NCI-H1436 (cell line): ENCODE measurements around the gene DMAC1.

Source experiments
- DNase-seq: peaks from one replicate; lab custom pipeline; 2025; lab: John Stamatoyannopoulos, UW

Gene DMAC1

DNA sequence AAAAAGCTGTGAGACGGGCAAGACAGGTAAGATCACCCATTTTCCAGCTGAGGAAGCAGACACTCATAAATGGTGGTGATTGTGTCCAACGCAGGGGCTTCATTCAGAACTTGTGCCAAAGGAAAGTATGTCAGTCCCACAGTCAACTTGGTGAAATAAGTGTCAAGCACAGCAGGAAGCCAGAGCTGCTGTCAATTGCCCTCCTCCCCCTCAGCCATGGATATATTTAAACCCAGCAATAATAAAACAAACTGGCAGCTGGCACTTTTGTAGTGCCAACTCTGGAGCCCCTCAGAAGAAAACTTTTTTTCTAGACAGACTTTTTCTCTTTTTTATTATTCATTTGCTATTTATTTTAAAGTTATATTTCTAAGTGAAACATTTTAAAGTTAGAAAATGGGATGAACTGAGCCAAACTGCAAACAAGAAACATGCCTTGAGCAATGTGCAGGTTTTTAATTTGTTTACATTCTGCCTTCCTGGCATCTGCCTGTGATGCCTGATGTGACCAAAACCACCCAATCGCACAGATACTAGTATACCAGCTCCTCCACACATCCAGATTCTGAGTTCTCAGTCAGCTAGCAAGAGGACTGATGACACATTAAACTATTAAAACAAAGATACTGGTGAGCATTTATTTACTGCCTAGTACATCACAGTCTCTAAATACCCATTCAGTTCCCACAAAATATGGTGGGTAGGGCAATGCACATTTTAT, 17.0 kb downstream of the DMAC1 start:
- no peak for DNase-seq

DNA sequence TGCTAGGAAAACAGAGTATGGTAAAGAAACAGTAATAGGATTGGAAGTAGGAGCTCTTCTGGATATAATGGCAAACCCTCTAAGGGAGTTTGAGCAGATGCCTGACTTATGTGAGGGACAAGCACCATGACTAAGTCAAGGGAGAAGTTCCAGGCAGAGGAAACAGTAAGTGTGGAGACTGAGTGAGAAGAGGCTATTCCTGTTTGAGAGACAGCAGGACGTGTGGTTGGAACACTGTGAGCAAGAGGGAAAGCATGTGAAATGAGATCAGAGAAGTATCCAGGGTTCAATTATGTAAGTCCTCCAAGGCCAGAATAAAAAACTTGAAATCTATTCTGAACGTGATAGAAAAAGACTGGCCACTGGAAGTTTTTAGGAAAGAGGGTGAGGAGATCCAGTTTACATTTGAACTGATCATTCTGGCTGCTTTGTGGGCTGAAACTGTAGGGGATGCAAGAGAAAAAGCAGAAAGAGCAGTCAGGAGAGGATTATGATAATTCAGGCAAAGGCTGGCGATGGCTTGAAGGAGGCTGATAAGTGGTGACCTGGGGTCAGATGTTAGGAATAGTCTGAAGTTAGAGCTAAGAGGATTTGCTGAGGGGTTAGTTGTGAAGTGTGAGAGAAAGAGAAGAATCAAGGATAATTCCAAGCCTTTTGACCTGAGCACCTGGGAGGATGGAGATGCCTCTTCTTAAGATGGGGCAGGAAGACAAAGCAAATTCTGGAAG, 19.2 kb downstream of the DMAC1 start:
- DNase-seq = no peak

DNA sequence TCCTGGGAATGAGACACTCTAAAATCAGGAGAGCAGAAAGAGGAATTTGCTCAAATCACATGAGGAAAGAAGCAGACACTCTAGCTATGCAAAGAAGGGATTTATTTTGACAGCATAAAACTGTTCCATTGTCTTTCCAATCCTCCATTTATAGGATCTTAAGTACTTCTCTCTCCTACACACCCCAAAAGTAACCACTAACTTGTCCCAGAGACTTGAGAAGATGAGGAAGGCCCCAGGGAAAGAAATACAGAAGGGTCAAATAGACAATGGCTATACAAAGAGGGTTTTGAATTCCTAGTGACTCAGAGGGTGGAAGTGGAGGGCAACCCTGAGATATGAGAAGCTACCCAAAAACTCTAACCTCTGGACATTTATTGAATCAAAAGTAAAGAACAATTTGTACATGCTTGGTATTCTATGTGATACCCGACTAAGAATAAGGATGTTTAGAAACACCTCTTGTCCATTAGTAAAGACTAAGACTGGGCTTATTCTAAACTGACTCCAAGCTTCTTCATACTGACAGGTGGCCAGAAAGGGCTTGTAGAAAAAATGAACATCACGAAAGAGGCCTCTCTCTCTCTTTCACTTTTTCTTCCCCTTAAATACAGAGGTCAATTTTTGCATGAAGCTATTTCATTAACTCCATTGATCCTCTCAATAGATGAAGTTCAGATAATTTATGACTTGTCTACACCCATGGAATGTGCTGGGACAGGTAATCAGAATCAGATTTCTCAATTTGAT, 20.6 kb downstream of the DMAC1 start:
- no peak for DNase-seq

DNA sequence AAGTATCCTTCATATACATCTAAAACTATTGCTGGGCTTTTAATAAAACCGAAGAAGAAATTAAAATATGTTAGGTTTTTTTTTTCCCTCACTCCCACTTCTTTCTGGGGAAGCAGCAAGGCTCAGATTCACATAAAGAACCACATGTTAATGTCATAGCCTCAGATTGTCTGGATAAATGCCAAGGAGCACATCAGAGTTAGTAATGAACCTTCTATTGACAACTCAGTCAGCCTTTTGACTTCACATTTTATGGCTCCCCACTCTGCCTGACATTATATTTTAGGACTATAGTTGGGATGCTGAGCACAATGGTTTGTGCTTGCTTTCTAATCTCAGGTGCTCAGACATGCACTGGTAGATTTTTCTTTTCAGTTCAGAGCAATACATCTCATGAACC, 21.8 kb downstream of the DMAC1 start:
- DNase-seq = peak; percentile 59

DNA sequence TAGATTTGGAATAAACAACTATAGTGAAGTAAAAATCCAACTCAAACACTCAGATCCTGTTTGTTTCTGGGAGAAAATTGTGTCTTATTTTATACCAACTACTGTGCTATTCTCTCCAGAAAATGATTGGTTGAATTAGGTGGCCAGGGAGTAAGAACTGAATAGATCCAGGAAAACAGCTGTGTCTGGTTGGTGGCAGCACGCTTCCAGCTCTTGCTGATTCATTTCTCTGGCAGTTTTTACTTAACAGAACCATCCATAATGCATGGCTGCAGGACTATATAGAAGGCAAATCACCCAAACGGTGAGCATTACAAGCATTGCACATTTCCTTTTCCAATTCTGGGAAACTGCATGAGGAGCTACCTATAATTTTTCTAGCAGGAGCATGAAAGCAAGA, 29.5 kb downstream of the DMAC1 start:
- DNase-seq = no peak

DNA sequence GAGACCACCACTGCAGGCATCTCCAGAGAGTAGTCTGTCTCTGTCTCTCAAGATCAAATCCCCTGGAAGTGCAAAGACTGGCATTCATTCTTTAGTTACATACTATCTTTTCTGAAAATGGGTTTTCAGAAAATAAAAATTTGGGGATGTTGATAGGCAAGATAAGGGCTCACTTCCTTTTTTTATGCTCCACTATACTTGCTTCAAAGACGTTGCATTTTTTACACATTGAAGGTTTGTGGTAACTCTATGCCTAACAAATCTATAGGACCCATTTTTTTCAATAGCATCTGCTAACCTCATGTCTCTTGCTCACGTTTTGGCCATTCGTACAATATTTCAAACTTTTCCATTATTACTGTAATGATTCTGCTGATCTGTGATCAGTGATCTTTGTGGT, 37.0 kb downstream of the DMAC1 start:
- no peak for DNase-seq

DNA sequence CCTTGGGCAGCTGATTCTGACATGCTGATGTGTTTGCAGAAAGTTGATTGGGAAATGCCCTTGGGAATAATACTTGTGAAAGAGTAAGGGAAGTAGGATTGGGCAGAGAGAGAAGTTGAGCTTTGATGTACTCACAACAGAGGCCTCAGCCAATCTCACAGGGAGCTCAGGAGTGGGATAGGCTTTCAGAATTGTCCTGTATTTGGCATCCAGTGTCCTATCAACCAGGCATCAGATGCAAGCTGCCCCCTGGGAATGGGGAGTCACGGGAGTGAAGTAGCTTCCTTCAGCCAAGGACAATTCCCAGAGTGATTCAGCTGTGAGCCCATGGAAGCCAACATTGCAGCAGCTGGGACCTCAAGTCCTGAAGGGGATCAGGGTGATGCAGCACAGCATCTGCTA, 39.6 kb downstream of the DMAC1 start:
- no peak for DNase-seq

DNA sequence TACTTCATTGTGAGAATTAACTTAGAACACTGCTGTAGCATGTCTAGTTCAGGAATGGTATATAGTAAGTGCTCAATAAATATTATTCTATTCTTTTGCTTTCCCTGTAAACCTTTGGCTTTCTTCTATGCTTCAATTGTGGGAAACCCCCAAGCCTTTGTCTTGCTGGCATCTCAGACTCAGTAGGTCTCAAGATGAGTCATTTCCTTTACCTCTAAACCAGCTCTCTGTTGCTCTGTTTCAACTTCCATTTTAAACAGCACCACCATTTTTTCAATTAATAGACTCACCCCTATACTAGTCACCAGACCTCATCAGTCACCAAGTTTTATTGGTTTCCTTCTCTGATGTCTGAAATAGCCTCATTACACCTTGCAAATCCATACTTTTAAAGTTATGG, 43.5 kb downstream of the DMAC1 start:
- no peak for DNase-seq

DNA sequence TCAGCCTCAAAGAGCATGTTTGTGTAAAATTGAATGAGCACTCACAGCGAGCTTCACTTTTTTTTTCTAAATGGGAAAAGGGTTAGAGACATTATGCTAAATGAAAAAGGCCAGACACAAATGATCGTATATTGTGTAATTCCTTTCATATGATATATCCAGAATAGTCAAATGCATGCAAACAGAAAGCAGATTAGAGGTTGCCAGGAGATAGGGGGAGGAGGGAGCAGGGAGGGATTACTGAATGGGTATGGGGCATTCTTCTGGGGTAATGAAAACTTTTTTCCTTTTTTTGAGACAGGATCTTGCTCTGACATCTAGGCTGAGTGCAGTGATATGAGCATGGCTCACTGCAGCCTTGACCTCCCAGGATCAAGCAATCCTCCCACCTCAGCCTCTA, 47.1 kb downstream of the DMAC1 start:
- DNase-seq = no peak
